NCI-H510A (cell line): Measurements from ENCODE around the gene PANX2.
A peak's percentile ranks its signal among the peaks of the same experiment; 100 is the strongest.
"Not testable (repeated sequence)": the region's sequence is repeated elsewhere in the genome, so short reads cannot be mapped to it uniquely, and the experiment has no call there.

Experiments
- DNase-seq: peaks from one replicate; lab custom pipeline; 2025; lab: John Stamatoyannopoulos, UW

PANX2 gene

GRCh38 chr22:50170453-50171318, at the start of gene PANX2:
TSS of gene PANX2 (plus strand) at chr22:50170731. CDS start at chr22:50170731, 0 bp downstream.
- no peak for DNase-seq

- DNase-seq = no peak
Measured at GRCh38 chr22:50121202-50121740, 49.3 kb upstream of the PANX2 start.

- DNase-seq = no peak
Measured at GRCh38 chr22:50123119-50123518, 47.4 kb upstream of the PANX2 start.

- no peak for DNase-seq
Measured at GRCh38 chr22:50125029-50125428, 45.5 kb upstream of the PANX2 start.

- DNase-seq = no peak
Measured at GRCh38 chr22:50129121-50129736, 41.3 kb upstream of the PANX2 start.

- DNase-seq = no peak
Measured at GRCh38 chr22:50131894-50132293, 38.6 kb upstream of the PANX2 start.

GRCh38 chr22:50134481-50134880, 36.0 kb upstream of the PANX2 start:
- no peak for DNase-seq

- DNase-seq = no peak
Measured at GRCh38 chr22:50136581-50137015, 33.9 kb upstream of the PANX2 start.

- DNase-seq = not testable (repeated sequence)
Measured at GRCh38 chr22:50137277-50137676, 33.3 kb upstream of the PANX2 start.

- no peak for DNase-seq
Measured at GRCh38 chr22:50138041-50138440, 32.5 kb upstream of the PANX2 start.

- DNase-seq = no peak
Measured at GRCh38 chr22:50138988-50139387, 31.5 kb upstream of the PANX2 start.

GRCh38 chr22:50139843-50140415, 30.6 kb upstream of the PANX2 start:
- DNase-seq = peak; percentile 63

GRCh38 chr22:50140615-50141014, 29.9 kb upstream of the PANX2 start:
- no peak for DNase-seq

GRCh38 chr22:50141462-50141861, 29.1 kb upstream of the PANX2 start:
- no peak for DNase-seq

GRCh38 chr22:50141891-50142363, 28.6 kb upstream of the PANX2 start:
- DNase-seq = no peak

- no peak for DNase-seq
Measured at GRCh38 chr22:50143096-50143495, 27.4 kb upstream of the PANX2 start.

GRCh38 chr22:50144005-50144614, 26.4 kb upstream of the PANX2 start:
- DNase-seq = no peak

- DNase-seq = no peak
Measured at GRCh38 chr22:50145721-50146438, 24.7 kb upstream of the PANX2 start.

- peak; percentile 24 for DNase-seq
Measured at GRCh38 chr22:50146439-50147238, 23.9 kb upstream of the PANX2 start.
